Breast epithelium (tissue), 4 donors: ENCODE data around the gene APOL6. TPM values are rescaled to one million over a fixed set of nuclear protein-coding genes. Genes with fewer than 3 reads are reported as not detected.
"Not testable (repeated sequence)": the region's sequence is repeated elsewhere in the genome, so short reads cannot be mapped to it uniquely, and the experiment has no call there.

Source experiments
- DNase-seq, 2 donors: peaks; one replicate each; pipeline ENCODE4 v3.0.0-alpha.2; 2019; ENCODE audit warnings: low spot score in 2 of 2
- H3K27ac ChIP-seq, 2 donors: fragments of 200-600 bp; sonication (generic) in 1 of 2; one replicate each; pipeline ENCODE4 v1.5.1; 2016 to 2019; ENCODE audit warnings: mild to moderate bottlenecking in 1 of 2
- H3K27me3 ChIP-seq, 2 donors: fragments of 200-600 bp; sonication (generic) in 1 of 2; one replicate each; pipeline versions ENCODE4 v1.5.1 to v1.6.0; 2017 to 2019; ENCODE audit warnings: control low read depth in 1 of 2, mild to moderate bottlenecking in 1 of 2
- H3K36me3 ChIP-seq: fragments of 200-600 bp; one replicate; pipeline ENCODE4 v1.5.1; 2019
- H3K4me1 ChIP-seq, 2 donors: fragments of 200-600 bp; sonication (generic); one replicate each; pipeline ENCODE4 v1.5.1; 2016 to 2019; ENCODE audit warnings: control low read depth in 1 of 2
- H3K4me3 ChIP-seq, 3 donors: fragments of 200-600 bp; sonication (generic); 1 replicate in 2 of 3; 2 replicates in 1 of 3; pipeline ENCODE4 v1.5.1; 2016 to 2019; ENCODE audit warnings: mild to moderate bottlenecking in 3 of 3, moderate library complexity in 2 of 3
- H3K9me3 ChIP-seq, 2 donors: fragments of 200-600 bp; sonication (generic) in 1 of 2; one replicate each; pipeline ENCODE4 v1.5.1; 2016 to 2019; ENCODE audit warnings: control low read depth in 1 of 2
- CTCF ChIP-seq, 3 donors: fragments of 450-650 bp; IDR thresholded peaks; one replicate each; pipeline ENCODE4 v1.5.1; 2016 to 2017; ENCODE audit warnings: antibody characterized with exemption in 3 of 3, mild to moderate bottlenecking in 3 of 3, moderate library complexity in 3 of 3
- POLR2A ChIP-seq: fragments of 450-650 bp; IDR thresholded peaks from one replicate; pipeline ENCODE4 v1.6.1; 2016; ENCODE audit warnings: antibody characterized with exemption, mild to moderate bottlenecking, moderate library complexity
- POLR2AphosphoS5 ChIP-seq, 3 donors: sonication (generic); formaldehyde crosslinking; IDR thresholded peaks; one replicate each; pipeline ENCODE4 v1.6.1; 2017; ENCODE audit warnings: antibody characterized with exemption in 3 of 3
- intact Hi-C: fragments of 100-400 bp; cut with DNase I; formaldehyde crosslinking; loops from one replicate; pipeline ENCODE4 v1.15.1; 2023; ENCODE audit warnings: low total_unique reads
- total RNA-seq, 3 donors: library from RNA; depleted of rRNA; stranded (reverse); fragments of >200 nt; gene quantifications; one replicate each; pipeline ENCODE4 v1.1.0, GENCODE V29; 2016

APOL6 gene
- total RNA-seq, 3 donors from 2014 or later: 21.2 to 59.7 (median 25.6) TPM

- Histone ChIP-seq H3K4me1 (no peaks in the 10 kb centered on the region), H3K4me3 (no peak overlapping the region), H3K27ac (no peak overlapping the region), H3K36me3 (no peaks in the 10 kb centered on the region), H3K9me3 (peaks cover 4 to 13% of the 10 kb centered on the region in 2 donors), H3K27me3 (no peaks in the 10 kb centered on the region)
- no peak for DNase-seq
- intact Hi-C loops: loop anchor here (10.0 kb wide), 1 partner anchor 70 kb away; no protein-coding TSS in a partner anchor
- no peak for TF ChIP-seq POLR2AphosphoS5 (IDR thresholded peaks at IDR 0.05)
- TF ChIP-seq POLR2A: no peak
- TF ChIP-seq CTCF (IDR thresholded peaks at IDR 0.05): no peak
Observed at GRCh38 chr22:35664955-35665587, 16.8 kb downstream of the APOL6 start.

DNA sequence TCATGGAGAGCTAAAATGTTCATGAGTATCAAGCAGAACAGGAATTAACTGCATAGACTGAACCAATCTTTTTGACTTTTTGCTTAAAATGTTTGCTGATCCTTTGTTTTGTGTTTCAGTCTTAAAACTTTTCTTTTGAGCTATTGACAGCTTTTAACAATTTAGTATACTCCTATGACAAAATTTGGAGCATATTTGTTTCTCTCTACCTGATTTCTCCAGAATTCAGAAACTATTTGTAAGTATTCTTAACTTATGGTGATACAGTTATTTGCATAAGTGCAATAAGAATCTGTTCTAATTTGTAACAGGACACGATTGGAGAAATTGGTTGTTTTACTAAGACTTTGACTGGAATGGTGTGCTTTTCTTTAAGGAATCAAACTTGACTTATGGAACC is 18.5 kb downstream of the APOL6 start:
- not testable (repeated sequence) for H3K36me3 ChIP-seq, H3K27me3 ChIP-seq, H3K4me1 ChIP-seq, DNase-seq, H3K27ac ChIP-seq, H3K4me3 ChIP-seq
- intact Hi-C loops: loop anchor here (10.0 kb wide), 1 partner anchor 68 kb away; no protein-coding TSS in a partner anchor
- H3K9me3 ChIP-seq: peaks cover 4 to 13% of the 10 kb centered on the region in 2 donors

GRCh38 chr22:35674335-35674734 is 26.1 kb downstream of the APOL6 start:
- Histone ChIP-seq H3K4me3 (no peak overlapping the region), H3K4me1 (no peaks in the 10 kb centered on the region), H3K27me3 (no peaks in the 10 kb centered on the region), H3K36me3 (no peaks in the 10 kb centered on the region), H3K9me3 (no peaks in the 10 kb centered on the region), H3K27ac (no peak overlapping the region)
- TF ChIP-seq POLR2A (no peak), POLR2AphosphoS5 (IDR thresholded peaks at IDR 0.05) (no peak), CTCF (IDR thresholded peaks at IDR 0.05) (no peak)
- no peak for DNase-seq
- intact Hi-C loops: no loop called here

- H3K9me3 ChIP-seq, H3K4me3 ChIP-seq, DNase-seq, intact Hi-C loops, H3K27me3 ChIP-seq, H3K27ac ChIP-seq, H3K4me1 ChIP-seq, H3K36me3 ChIP-seq: not testable (repeated sequence)
Observed at GRCh38 chr22:35676065-35676464, 27.8 kb downstream of the APOL6 start.

DNA sequence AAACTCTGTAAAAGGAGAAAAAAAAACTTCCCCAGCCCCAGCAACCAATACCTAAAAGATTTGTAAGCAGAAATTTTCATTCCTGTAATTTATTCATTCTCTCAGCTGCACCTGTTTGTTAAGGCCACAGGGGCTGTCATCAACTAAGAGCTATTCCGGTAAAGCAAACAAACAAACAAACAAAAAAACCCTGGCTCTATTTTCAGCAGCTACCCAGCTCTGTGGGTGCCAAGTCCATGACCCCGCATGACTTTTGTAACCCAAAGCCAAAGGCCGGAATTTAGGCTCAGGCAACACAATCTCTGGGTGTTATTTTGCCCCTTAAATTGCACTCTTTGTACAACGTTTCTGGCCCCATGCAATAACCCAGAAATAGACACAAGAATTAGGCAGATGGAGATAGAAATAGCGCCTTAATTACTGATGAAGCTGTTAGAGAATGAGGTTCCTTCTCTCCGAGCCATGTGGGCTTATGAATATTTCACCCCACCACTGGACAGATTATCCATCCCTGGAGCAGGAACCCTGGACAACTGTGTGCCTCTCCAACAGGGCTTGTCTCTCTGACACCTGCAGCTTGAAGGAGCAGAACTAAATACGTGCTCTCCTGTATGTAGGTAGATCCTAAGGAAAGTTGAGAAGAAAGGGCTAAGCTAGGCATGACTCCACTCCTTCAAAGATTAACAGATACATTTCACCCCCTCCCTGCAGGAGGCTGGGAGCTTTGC is 29.4 kb downstream of the APOL6 start:
- no peaks in the 10 kb centered on the region for H3K4me1 ChIP-seq
- intact Hi-C loops: no loop called here
- TF ChIP-seq POLR2A (no peak), CTCF (IDR thresholded peaks at IDR 0.05) (no peak), POLR2AphosphoS5 (IDR thresholded peaks at IDR 0.05) (no peak)
- no peak overlapping the region for H3K27ac ChIP-seq
- peaks cover 0 to 4% of the 10 kb centered on the region in 2 donors for H3K9me3 ChIP-seq
- no peak for DNase-seq
- H3K27me3 ChIP-seq: no peaks in the 10 kb centered on the region
- H3K36me3 ChIP-seq: no peaks in the 10 kb centered on the region
- H3K4me3 ChIP-seq: no peak overlapping the region

DNA sequence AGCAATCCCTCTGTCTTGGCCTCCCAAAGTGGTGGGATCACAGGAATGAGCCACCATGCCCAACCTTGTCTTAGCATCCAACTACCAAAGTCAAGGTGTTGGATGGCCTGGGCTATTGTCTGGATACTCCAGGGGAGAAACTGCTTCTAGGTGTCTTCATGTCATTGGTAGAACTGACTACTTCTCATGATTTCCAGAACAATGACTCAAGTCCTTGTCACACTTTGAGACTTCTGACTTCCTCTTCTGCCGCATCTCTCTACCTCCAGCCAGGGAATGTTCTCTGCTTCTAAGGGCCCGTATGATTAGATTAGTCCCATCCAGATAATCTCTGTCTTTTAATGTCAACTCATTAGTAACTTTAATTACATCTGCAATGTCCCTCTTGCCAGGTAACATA is 30.6 kb downstream of the APOL6 start:
- Histone ChIP-seq H3K9me3 (peaks cover 0 to 4% of the 10 kb centered on the region in 2 donors), H3K4me3 (no peak overlapping the region), H3K4me1 (no peaks in the 10 kb centered on the region), H3K36me3 (no peaks in the 10 kb centered on the region), H3K27ac (no peak overlapping the region), H3K27me3 (no peaks in the 10 kb centered on the region)
- no peak for DNase-seq
- intact Hi-C loops: no loop called here
- TF ChIP-seq POLR2AphosphoS5 (IDR thresholded peaks at IDR 0.05) (no peak), POLR2A (no peak), CTCF (IDR thresholded peaks at IDR 0.05) (no peak)

- H3K27me3 ChIP-seq, H3K27ac ChIP-seq, H3K9me3 ChIP-seq, H3K4me1 ChIP-seq, intact Hi-C loops, H3K4me3 ChIP-seq, H3K36me3 ChIP-seq, DNase-seq: not testable (repeated sequence)
Observed at GRCh38 chr22:35679492-35679891, 31.2 kb downstream of the APOL6 start.
